Choroid plexus epithelial cell (primary cell): ENCODE results near the gene MAP7D2.

Experiments used
- DNase-seq: peaks from one replicate; pipeline ENCODE4 v3.0.0-alpha.2; 2010; ENCODE audit warnings: low read depth
- H3K4me3 ChIP-seq: 2 replicates; pipeline ENCODE4 v1.5.1; 2011; ENCODE audit warnings: low read depth, mild to moderate bottlenecking, control low read depth, low read length, moderate library complexity
- TF ChIP-seq, protein P1 (sequence below): conservative IDR thresholded peaks from 2 replicates; pipeline ENCODE4 v1.5.1; 2011; ENCODE audit warnings: low read depth, mild to moderate bottlenecking, control low read depth, inconsistent platforms, low read length, moderate library complexity

MAP7D2 gene

DNA sequence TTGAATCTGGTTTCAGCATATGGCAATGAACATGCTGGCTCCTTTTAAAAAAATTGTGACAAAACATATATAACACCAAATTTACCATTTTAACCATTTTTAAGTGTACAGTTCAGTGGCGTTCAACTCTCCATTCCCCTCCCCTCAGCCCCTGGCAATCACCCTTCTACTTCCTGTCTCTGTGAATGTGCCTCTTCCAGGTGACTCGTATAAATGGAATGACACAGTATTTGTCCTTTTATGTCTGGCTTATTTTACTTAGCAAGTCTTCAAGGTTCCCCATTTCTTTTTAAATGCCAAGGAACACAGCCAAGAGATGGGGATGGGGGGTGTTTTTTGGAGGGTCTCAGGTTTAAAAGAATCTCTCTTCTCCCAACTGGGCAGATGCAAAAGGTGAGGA is 90.4 kb downstream of the MAP7D2 start:
- peak; percentile 21 for DNase-seq
- TF ChIP-seq, protein P1, sequence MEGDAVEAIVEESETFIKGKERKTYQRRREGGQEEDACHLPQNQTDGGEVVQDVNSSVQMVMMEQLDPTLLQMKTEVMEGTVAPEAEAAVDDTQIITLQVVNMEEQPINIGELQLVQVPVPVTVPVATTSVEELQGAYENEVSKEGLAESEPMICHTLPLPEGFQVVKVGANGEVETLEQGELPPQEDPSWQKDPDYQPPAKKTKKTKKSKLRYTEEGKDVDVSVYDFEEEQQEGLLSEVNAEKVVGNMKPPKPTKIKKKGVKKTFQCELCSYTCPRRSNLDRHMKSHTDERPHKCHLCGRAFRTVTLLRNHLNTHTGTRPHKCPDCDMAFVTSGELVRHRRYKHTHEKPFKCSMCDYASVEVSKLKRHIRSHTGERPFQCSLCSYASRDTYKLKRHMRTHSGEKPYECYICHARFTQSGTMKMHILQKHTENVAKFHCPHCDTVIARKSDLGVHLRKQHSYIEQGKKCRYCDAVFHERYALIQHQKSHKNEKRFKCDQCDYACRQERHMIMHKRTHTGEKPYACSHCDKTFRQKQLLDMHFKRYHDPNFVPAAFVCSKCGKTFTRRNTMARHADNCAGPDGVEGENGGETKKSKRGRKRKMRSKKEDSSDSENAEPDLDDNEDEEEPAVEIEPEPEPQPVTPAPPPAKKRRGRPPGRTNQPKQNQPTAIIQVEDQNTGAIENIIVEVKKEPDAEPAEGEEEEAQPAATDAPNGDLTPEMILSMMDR = no peak
- H3K4me3 ChIP-seq = no peak overlapping the region

DNA sequence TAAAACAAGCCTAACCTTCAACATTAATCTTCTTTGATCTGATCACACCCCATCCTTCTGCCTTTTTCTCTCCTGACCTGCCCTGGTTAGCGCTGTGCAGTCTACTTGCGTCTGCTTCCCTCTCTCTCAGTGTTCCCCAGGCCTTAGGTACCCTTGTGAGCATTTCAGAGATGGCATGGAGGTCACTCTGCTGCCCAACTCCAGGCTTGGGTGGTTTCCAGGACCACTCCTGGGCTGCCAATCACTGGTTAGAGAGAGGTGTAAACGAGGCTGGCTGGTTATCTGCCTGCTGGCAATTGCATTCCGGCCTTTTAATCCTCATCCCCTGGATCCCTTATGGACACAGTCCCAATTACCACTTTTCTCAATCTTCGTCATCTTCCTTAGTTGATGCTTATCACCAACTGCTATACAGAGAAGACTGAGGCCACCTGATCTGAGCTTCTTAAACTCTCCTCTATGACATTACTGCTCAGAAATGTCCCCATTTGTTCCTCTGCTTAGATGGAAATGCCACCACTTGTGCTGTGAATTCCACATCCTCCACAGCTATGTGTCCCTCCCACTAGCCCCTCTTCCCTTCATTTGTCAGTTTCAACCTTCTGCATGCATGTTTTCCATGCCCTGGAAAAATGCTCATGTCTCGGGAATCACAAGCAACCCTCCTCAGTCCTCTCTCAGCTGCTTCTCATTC is 96.9 kb downstream of the MAP7D2 start:
- no peak for DNase-seq
- TF ChIP-seq, protein P1 = no peak

DNA sequence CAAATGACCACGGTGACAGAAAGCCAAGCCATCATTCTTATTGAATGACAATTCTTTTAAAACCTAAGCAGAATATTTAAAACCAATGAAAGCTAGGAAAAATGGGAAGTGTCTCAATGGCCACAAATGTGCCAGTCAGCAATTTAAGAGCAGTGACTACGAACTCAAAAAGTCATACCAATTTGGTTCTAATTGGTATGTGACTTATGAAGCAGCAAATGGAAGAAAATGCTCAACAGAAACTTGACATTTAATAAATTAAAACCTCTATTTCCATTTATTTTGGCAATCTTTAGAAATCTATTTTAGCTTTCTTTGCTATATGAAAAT is 100.1 kb downstream of the MAP7D2 start:
- DNase-seq = no peak
- no peak overlapping the region for H3K4me3 ChIP-seq
- TF ChIP-seq, protein P1 = no peak

More for the DNA sequence above, 96.9 kb downstream of the MAP7D2 start:
- no peak overlapping the region for H3K4me3 ChIP-seq

DNA sequence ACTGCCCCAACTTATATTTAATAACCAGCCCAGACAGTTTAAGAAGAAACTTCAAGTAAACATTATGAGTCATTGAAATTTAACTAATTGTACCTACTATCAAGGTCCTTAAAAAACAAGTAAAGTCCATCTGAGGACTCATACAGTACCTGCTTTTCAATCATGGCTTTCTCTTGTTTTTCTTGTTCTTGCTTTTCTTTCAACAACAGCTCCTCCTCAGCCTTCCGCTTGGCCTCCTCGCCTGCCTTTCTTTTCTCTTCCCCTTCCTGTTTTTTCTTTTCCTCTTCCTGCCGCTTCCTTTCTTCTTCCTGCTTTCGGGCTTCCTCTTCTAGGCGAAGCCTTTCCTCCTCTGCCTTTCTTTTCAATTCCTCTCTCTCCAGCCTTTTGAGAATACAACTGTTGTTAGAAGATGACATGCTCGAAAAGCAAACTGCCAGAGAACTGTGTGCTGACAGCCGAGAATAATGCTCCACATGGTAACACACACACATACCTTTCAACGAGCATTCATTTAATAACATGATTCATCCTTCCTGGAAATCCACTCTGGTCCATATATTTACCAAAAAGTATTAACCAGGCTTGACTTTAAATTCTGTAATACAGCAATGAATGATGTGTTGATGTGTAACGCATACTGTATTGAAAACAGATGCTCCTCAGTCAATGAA is 100.6 kb downstream of the MAP7D2 start:
- H3K4me3 ChIP-seq = no peak overlapping the region
- TF ChIP-seq, protein P1 = no peak
- DNase-seq = no peak

DNA sequence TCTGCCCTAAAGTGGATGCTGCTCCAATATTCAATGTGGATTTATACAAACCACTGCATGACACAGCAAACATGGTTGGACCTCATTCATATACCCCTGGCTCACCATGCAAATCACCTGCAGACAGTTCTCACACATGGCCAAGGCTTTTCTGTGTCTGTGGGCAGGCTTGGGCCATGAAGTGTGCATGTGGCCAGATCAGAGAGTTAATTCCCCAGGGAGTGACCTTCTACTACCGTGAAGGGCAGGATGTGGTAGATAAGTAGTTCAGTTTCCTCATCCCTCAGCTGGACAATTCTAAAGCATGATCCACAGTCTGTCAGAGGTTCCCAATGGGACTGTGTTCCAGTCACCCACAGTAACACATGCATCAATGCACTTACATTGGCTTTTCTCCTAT is 101.3 kb downstream of the MAP7D2 start:
- H3K4me3 ChIP-seq = no peak overlapping the region
- no peak for DNase-seq
- TF ChIP-seq, protein P1 = no peak

DNA sequence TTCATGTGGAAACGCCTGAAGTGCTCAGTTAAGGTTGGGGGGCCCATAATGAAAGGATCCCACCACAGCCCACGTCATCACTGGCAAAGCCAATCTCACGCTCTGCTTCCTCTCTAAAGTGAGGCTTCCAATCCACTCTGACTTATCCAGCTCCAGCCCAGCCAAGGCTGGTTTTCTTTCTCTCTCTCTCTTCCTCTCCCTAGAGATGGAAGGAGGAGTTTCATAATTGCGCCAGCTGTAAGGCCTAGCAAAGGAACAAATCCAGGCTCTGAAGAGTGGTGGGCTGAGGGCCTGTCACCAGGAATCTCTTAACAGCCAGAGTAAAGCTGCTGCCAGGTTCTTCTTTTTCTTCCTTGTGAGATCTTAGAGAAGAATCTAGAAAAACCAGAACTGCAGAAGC is 105.1 kb downstream of the MAP7D2 start:
- DNase-seq = no peak
- TF ChIP-seq, protein P1 = no peak
- no peak overlapping the region for H3K4me3 ChIP-seq
